ENCODE measurements around the gene DDX23.
"Not testable (repeated sequence)": the region's sequence is repeated elsewhere in the genome, so short reads cannot be mapped to it uniquely, and the experiment has no call there.

DDX23 gene

GRCh38 chr12:48866052-48866711, 14.2 kb upstream of the DDX23 start:
- Histone ChIP-seq H3K4me1 (no peaks in the 10 kb centered on the region), H3K27me3 (peaks cover 30% of the 10 kb centered on the region), H3K9me3 (no peaks in the 10 kb centered on the region), H3K36me3 (no peaks in the 10 kb centered on the region), H3K4me3 (ENCODE audit: low read depth, low read length) (peak overlapping the region; percentile 55)
- no peak for TF ChIP-seq CTCF (IDR thresholded peaks at IDR 0.05; ENCODE audit: low read depth, low read length)
- DNase-seq, result no peak

- Histone ChIP-seq H3K9me3 (no peaks in the 10 kb centered on the region), H3K4me1 (no peaks in the 10 kb centered on the region), H3K36me3 (no peaks in the 10 kb centered on the region), H3K27me3 (peaks cover 30% of the 10 kb centered on the region), H3K4me3 (ENCODE audit: low read depth, low read length) (peak within 1 kb of the TSS; percentile 55)
- TF ChIP-seq CTCF (IDR thresholded peaks at IDR 0.05; ENCODE audit: low read depth, low read length), result peak; percentile 29
- DNase-seq, result peak; percentile 91
Observed at GRCh38 chr12:48865281-48866051, 13.5 kb upstream of the DDX23 start, which contains the start of gene RND1. Gene RND1, minus strand, starts transcription at chr12:48865870. Its CDS starts 103 bp downstream, at chr12:48865767.

DNA sequence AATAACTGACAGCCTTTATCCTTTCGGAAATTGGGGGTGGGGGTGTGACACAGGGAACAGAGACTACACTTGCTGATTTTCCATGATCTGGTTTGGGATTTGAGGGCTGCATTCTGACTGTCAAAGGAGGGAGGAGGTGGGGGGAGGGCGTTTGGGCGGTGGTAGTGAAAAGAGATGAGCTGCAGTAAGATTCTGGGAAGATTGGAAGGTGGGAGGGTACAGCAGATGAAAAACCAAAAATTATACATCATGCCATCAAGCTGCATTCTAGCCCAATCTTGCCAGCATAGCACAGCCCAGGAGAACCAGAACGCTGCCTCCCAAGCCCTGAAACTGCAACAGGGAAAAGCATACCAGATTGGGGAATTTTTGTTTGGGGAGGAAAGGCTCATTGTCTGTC, 11.3 kb upstream of the DDX23 start:
- no peak overlapping the region for H3K4me3 ChIP-seq (ENCODE audit: low read depth, low read length)

GRCh38 chr12:48862760-48863159, 10.8 kb upstream of the DDX23 start:
- Histone ChIP-seq H3K4me1 (no peaks in the 10 kb centered on the region), H3K9me3 (no peaks in the 10 kb centered on the region), H3K36me3 (no peaks in the 10 kb centered on the region), H3K4me3 (ENCODE audit: low read depth, low read length) (no peak overlapping the region), H3K27me3 (peaks cover 30% of the 10 kb centered on the region)
- no peak for DNase-seq
- no peak for TF ChIP-seq CTCF (IDR thresholded peaks at IDR 0.05; ENCODE audit: low read depth, low read length)

More for the DNA sequence above, 11.3 kb upstream of the DDX23 start:
- Histone ChIP-seq H3K9me3 (no peaks in the 10 kb centered on the region), H3K27me3 (peaks cover 30% of the 10 kb centered on the region), H3K36me3 (no peaks in the 10 kb centered on the region), H3K4me1 (no peaks in the 10 kb centered on the region)
- no peak for TF ChIP-seq CTCF (IDR thresholded peaks at IDR 0.05; ENCODE audit: low read depth, low read length)
- DNase-seq, result no peak

DNA sequence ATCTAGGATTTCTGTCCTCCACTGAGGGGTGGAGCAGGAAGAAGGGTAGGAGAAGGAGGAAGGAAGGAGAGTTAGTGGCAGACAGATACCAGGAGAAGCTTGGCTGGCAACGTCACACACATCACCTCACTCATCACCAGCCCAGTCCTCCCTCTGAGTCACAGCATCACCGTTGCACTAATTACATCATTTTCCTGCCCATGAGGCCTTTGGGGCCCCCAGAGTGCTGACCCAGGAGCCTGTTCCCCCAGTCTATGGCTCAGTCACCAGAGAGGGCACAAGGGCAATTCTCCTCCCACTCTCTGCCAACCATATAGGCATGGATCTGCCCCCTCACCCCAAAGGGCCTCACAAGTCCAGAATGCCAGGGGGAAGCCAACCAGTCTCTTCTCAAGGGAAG, 9.1 kb upstream of the DDX23 start:
- no peak for TF ChIP-seq CTCF (IDR thresholded peaks at IDR 0.05; ENCODE audit: low read depth, low read length)
- H3K4me3 ChIP-seq (ENCODE audit: low read depth, low read length), result no peak overlapping the region
- H3K27me3 ChIP-seq, result peaks cover 30% of the 10 kb centered on the region
- no peaks in the 10 kb centered on the region for H3K36me3 ChIP-seq
- H3K4me1 ChIP-seq, result no peaks in the 10 kb centered on the region
- H3K9me3 ChIP-seq, result no peaks in the 10 kb centered on the region
- no peak for DNase-seq

DNA sequence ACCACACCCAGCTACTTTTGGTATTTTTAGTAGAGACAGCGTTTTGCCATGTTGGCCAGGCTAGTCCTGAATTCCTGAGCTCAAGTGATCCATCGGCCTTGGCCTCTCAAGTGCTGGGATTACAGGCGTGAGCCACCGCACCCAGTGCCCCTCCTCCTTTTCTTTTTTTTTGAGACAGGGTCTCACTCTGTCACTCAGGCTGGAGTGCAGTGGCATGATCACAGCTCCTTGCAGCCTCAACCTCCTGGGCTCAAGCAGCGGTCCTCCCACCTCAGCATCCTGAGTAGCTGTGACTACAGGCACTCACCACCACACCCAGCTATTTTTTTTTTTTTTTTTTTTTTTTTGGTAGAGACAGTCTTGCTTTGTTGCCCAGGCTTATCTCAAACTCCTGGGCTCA, 8.3 kb upstream of the DDX23 start:
- H3K9me3 ChIP-seq; H3K36me3 ChIP-seq; H3K4me1 ChIP-seq; H3K4me3 ChIP-seq (ENCODE audit: low read depth, low read length); DNase-seq: not testable (repeated sequence)
- H3K27me3 ChIP-seq, result peaks cover 28% of the 10 kb centered on the region

Measured in BE2C (cell line).